AG08395 (cell line): ENCODE results near the gene ITPRID2.
"Not testable (repeated sequence)": the region's sequence is repeated elsewhere in the genome, so short reads cannot be mapped to it uniquely, and the experiment has no call there.

Experiments
- DNase-seq: peaks from one replicate; pipeline ENCODE4 v3.0.0; 2012; ENCODE audit warnings: mixed read lengths, low spot score

The ITPRID2 gene

DNA sequence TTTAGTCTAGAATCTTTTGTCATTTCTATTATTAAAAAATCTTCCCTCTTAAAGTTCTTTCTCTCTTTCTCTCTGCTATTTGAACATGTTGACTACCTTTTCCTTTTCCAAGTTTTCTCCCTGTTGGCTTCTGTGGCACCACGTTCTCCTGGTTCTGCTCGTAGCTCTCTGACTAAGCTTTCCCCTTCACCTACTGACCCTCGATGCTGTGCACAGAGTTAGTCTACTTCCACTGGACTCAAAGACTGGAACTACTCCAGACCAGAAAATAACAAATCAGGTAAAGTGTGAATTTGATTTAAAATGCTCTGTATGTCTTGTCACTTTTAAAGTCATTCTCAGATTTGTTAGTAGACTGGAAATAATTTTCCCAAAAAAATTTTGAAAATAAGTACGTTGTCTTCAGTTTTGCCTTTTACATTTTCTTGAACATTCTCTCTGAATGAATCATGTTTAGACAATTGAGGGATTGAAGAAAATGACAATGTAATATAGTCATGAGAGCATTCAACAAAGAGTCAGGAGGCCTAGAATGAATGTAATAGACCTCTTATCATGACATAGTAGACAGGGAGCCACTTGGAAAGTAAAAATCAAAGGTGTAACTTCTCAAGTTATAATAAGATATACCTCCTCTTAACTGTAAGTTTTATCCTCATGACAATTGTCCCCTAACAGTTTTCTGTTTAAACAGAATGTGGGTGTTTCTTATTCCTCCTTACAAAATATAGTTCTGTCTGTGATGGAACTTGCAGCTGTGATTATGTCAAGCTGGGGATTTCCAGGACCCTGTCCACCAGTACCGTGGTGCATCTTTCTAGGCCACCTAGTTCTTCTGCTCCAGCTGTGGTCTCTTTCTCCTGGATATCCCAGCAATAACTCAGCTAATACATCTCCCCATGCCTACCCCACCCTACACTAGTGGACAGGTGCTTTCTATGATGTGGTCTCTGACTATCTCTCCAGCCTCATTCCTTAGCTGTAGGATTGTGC, 25.5 kb downstream of the ITPRID2 start:
- no peak for DNase-seq

DNA sequence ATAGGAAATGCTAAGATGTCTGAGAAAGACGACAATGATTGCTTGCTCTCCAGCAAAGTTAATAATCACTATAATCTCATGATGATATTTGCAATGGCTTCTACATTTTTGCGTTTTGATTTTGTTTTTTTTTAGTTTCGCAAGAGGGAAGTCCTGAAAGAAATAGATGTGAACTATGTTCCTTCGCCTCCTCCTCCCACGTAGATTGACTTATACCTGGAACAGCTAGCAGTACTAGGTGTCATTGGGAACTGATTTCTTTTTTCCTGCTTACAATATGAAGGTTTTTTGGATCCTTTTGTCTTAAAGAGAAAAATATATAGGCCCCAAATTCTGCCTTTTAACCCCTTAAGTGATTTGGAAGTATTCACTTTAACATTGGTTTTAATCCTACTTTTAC, 26.7 kb downstream of the ITPRID2 start:
- no peak for DNase-seq

GRCh38 chr2:181923121-181923520, 31.6 kb downstream of the ITPRID2 start:
- no peak for DNase-seq

DNA sequence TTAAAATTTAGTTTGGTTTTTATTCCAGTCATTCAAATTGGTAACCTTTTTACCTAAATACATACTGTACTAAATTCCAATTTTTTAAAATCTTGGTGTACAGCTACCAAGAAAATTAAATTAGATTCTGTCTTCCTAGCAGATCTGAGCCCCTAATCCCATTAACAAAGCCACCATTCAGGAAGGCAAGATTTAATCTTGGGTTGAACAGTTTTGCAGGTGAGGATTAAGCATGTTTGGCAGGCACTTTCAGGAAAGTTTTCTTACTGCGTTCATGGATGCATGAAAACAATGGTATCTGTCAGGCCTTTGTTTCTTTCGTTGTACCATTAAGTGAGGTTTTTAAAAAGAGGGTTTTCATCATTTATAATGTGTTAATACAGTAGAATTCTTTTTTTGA, 32.8 kb downstream of the ITPRID2 start:
- DNase-seq = no peak

DNA sequence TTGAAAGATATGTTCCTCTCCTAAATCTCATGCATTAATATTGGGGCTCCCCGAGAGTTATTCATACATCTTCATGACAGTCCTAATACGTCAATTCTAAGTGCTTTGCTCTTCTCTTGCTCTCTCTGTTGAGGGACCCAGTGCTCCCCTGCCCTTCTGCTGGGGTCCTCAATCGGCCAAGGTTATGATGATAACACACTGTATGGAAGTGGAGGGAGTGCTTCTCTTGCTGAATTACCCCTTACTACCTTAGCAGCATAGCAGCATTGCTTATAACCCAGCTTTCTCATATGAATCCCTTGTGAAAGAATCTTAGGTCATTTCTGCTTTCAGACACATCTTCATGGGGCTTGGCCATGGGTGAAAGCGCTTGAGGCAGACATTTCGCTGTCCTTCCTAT, 43.2 kb downstream of the ITPRID2 start:
- DNase-seq = no peak

DNA sequence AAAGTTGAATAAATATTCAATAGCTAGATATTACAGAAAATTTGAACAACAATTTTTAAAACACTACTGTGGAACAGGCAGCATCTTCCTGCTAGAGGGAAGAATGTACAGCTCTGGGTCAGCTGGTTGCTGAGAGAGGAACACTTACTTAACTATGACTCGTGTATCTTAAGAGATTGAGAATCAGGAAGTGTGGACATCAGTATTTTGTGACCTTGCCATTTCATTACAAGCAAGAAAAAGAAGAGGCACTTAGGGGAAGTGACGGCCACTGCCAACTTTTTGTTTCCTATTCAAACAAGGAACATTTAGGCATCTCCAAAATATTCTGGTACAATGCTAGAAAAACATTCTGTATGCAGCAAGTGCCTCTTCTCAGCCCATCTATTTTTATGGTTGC, 45.9 kb downstream of the ITPRID2 start:
- no peak for DNase-seq

- DNase-seq = no peak
Observed at GRCh38 chr2:181943411-181944124, 52.0 kb downstream of the ITPRID2 start.

DNA sequence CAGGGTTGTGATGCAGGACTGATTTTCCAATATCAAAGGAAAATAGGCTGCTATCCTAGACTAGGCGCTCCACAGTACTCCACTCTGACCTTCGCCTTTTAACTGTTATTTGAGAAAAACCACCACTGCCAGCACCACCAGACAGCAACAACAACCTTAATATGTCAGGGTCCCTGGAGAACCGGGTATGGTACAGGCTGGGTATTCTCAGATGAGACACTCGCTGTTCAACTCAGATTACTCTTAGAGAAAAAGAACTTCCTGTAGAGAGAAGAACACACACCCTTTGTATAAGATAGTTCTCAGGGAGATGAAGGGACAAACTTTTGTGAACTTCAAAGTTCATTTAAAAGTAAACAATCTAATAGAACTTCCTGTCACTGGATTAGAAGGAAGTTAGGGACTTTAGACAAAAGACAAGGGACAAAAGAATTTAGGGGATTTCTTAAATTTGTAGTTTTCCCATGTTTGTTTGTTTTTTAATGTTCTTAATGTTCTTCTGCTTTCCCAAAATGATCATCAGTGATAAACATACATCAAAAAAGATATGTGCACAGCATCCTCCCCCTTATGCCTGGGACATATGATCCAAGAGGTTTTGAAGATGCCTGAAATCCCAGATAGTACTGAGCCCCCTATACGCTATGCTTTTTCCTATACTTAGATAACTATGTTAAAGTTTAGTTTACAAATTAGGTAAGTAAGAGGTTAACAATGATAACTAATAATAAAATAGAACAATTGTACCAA, 52.8 kb downstream of the ITPRID2 start:
- no peak for DNase-seq

GRCh38 chr2:181944914-181945291, 53.4 kb downstream of the ITPRID2 start:
- DNase-seq = no peak

- no peak for DNase-seq
Observed at GRCh38 chr2:181946444-181947127, 55.1 kb downstream of the ITPRID2 start.

GRCh38 chr2:181947273-181947672, 55.7 kb downstream of the ITPRID2 start:
- DNase-seq = no peak

- no peak for DNase-seq
Observed at GRCh38 chr2:181948227-181948626, 56.7 kb downstream of the ITPRID2 start.

DNA sequence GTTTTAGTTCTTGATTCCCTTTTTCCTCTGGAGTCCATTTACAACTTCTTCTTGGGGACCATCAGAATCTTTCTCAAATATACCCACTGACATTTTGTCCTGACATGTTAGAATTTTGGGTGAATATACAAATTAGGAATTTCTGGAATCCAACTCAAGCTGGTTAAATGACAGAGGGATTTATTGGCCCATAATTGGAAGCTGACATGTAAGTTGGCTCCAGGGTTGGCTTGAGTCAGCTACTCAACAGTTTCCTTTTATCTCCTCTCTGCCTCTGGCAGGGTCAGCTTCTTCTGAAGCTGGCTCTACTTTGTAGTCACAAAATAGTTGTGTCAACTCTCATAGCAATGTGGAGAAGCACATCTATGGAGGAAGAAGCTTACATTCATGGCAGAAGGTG, 57.5 kb downstream of the ITPRID2 start:
- DNase-seq = peak; percentile 24

DNA sequence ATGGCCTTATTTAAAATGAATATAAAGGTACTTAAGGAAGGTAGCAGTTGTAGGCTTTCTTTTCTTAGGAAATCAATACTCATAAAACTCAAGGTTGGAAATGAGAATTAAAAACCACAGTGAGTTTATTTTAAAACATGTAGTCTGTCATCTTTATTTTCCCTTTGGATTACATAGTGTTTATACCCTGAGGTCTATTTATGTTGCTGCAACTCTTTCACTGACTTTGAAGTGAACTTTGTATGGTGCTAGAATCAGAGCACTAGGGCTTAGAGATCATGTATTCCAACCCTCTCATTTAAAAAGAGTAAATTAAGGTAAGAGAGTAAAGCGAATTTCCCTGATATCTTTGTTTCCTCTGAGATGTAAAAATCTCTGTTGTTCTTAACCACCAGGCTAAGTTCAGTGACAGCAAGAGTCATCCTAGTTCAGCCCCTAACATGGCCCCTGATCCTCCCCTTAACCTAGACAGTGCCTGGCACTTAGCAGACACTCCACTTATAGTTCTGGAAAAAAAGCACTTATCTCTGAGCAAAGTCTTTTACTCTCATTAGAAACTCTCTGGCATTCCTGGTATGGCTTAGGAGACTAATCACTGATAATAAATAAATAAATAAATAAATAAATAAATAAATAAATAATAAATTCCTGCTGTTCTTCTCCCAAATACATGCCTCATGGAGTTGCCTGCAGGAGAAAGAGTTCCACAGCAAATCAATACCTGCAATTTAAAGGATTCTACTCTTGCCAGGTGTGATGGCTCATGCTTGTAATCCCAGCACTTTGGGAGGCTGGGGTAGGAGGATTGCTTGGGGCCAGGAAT, 61.1 kb downstream of the ITPRID2 start:
- no peak for DNase-seq

DNA sequence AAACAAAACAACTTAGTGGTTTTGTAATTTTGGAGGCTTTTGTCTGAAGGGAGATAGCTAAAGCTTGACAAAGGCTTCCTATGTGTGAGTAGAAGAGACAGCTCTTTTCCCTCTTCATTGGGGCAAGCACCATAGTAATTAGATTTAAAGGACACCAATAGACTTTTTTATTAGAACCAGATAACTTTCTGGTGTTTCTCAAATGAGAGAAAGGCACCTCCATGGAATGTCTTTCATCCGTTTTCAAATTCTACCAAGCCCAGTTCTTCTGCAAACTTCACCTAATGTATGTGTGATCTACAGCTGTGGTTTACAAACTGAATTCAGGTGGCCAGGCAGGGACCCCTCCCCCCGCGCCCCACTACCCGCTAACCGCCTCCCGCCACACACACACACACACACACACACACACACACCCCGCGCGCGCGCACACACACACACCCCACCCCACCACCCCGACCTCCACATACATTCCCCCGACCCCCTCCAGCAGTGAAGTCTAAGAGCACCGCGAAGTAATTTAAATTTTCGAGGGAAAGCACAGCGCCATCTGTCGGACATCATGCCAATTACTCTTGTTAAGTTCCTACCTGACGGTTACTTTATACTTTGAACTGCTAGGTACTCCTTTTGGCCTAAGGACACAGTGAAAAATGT, 62.5 kb downstream of the ITPRID2 start:
- DNase-seq = peak; percentile 46

- DNase-seq = no peak
Observed at GRCh38 chr2:181954538-181954883, 63.0 kb downstream of the ITPRID2 start.

- DNase-seq = no peak
Observed at GRCh38 chr2:181955010-181955409, 63.5 kb downstream of the ITPRID2 start.

DNA sequence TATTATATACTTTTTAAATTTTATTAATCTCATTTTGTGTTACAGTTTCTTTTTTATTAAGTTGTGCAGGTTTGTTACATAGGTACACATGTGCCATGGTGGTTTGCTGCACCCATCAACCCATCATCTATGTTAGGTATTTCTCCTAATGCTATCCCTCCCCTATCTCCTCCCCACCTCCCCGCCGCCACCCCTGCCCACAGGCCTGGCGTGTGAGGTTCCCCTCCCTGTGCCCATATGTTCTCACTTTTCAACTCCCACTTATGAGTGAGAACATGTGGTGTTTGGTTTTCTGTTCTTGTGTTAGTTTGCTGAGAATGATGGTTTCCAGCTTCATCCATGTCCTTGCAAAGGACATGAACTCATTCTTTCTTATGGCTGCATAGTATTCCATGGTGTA, 64.3 kb downstream of the ITPRID2 start:
- not testable (repeated sequence) for DNase-seq

DNA sequence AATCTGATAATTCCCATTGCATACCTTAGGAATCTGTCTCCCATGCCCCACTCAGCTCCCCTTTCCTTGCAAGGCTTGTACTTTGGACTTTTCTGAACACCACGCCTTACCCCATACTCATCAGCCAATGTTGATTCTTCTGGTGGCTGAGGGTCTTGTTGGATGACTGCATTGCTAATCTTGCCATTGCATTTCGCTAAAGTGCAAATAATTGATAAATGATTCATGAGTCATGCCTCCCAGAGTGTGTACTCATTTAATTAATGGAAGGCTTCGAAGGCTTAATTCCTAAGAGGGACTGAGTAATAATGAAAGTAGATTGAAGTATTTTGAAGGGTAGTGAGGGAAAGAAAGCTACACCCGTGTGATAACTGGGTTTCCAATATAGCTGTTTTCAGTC, 66.1 kb downstream of the ITPRID2 start:
- DNase-seq = no peak

- DNase-seq = no peak
Observed at GRCh38 chr2:181958726-181959125, 67.2 kb downstream of the ITPRID2 start.

DNA sequence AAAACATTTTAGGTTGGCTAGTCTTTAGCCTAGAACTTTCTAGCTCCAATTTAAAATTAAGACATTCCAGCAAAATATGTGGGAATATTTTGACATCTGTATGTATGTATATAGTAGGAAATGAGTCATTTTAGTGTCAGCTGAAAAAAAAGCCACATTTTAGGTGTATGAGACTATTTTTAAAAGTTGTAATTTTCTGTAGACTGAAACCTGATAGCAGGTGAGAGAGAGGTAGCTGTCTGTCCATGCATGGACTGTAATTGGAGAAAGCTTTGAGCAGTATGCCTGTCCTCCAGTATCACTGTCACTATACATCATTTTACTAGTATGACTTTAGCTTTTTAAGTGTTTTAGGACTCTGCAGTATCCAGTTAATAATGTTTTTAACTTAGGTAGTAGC, 68.0 kb downstream of the ITPRID2 start:
- DNase-seq = no peak
